Activated CD8-positive, alpha-beta memory T cell treated with anti-CD3 and anti-CD28 coated beads for 24 hours (primary cell): ENCODE results near the gene NRM.
A peak's percentile ranks its signal among the peaks of the same experiment; 100 is the strongest.
"Not testable (repeated sequence)": the region's sequence is repeated elsewhere in the genome, so short reads cannot be mapped to it uniquely, and the experiment has no call there.

ENCODE experiments used
- DNase-seq: peaks from one replicate; pipeline ENCODE4 v3.0.0-alpha.2; 2020

Gene NRM

GRCh38 chr6:30719791-30720737 lies 29.3 kb upstream of the NRM start, which contains the start of gene TUBB:
Gene TUBB, plus strand, starts transcription at chr6:30720352. Its CDS starts 155 bp downstream, at chr6:30720507.
- DNase-seq: peak; percentile 97

- DNase-seq: no peak
Observed at GRCh38 chr6:30719356-30719755, 28.6 kb upstream of the NRM start.

GRCh38 chr6:30717845-30718720 lies 27.3 kb upstream of the NRM start:
- not testable (repeated sequence) for DNase-seq

- peak; percentile 97 for DNase-seq
Observed at GRCh38 chr6:30717129-30717844, 26.5 kb upstream of the NRM start, which contains the start of gene MDC1. Gene MDC1, minus strand, starts transcription at chr6:30717281. Its CDS starts 2,106 bp downstream, at chr6:30715175.

GRCh38 chr6:30716879-30717128 lies 26.0 kb upstream of the NRM start:
- no peak for DNase-seq

GRCh38 chr6:30714263-30714662 lies 23.5 kb upstream of the NRM start:
- no peak for DNase-seq

DNA sequence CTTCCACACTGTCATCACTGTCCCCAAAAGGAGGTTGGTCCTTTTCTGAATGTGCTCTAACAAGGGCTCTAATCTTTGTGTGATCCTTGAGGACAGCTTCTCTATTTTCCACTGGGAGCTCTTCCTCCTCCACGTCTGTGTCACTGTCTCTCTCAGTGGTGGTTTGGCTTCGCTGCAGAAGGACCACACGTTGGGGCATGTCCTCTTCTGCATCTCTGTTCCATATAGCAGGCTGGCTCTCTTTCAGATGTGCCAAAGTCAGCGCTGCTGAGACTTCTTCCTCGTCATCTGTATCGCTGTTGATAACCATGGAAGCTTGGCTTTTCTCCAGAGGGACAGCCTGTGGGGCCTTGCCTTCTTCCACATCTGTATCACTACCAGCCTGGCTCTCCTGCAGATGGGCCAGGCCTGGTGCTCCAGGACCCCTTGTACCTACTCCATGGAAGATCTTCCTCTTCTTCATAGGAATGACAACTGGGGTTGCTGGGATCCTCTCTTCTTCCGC lies 21.7 kb upstream of the NRM start:
- no peak for DNase-seq

- no peak for DNase-seq
Observed at GRCh38 chr6:30711758-30712380, 21.1 kb upstream of the NRM start.

GRCh38 chr6:30709101-30709868 lies 18.5 kb upstream of the NRM start:
- DNase-seq: no peak

DNA sequence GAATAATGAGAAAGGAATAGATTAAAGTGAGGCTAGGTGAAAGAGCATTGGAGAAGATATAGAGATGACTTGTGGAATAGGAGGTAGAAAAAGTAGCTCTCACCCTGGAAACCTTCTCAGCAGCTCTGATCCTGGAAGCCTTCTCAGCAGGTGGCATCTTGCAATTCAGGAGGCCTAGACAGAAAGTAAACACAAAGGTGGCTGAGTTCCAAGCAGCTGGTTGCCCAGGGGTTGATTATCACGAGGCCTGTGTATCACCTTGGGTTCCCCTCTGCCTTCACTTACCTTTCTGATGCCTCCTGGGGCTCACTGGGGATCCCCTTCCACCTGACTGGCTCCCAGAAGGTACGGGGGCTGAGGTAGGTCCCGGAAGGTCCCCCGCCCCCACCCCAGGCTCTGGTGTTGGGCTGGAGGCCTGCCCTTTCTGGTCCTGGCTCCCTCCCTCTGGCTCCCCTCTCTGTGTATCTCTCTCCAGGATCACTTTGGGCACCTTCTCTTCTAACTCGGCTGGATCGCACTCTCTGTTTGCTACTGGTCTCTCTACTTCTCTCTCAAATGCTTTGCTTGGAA lies 16.6 kb upstream of the NRM start:
- no peak for DNase-seq

GRCh38 chr6:30705620-30706019 lies 14.8 kb upstream of the NRM start:
- DNase-seq: no peak

- no peak for DNase-seq
Observed at GRCh38 chr6:30703821-30704220, 13.0 kb upstream of the NRM start.

DNA sequence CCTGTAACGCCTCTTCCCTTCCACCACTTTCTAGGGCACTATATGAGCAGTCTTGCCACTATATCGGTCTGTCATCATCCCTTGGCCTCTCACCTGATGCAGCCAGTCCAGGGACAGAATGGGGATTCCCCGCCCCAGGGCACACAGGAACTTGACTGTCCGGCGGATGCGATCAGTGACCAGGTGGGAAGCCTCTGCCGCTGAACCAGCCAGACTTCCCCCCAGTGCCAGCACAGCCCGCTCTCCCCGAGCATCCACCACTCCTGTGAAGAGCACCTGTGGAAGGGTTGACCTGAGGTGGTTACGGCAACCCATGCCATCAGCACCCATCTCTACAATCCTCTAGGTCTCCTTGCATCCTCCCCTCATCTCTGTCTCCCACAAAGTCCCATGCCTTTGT lies 12.2 kb upstream of the NRM start:
- no peak for DNase-seq

- no peak for DNase-seq
Observed at GRCh38 chr6:30700340-30700739, 9.6 kb upstream of the NRM start.

- DNase-seq: no peak
Observed at GRCh38 chr6:30696432-30696831, 5.6 kb upstream of the NRM start.

DNA sequence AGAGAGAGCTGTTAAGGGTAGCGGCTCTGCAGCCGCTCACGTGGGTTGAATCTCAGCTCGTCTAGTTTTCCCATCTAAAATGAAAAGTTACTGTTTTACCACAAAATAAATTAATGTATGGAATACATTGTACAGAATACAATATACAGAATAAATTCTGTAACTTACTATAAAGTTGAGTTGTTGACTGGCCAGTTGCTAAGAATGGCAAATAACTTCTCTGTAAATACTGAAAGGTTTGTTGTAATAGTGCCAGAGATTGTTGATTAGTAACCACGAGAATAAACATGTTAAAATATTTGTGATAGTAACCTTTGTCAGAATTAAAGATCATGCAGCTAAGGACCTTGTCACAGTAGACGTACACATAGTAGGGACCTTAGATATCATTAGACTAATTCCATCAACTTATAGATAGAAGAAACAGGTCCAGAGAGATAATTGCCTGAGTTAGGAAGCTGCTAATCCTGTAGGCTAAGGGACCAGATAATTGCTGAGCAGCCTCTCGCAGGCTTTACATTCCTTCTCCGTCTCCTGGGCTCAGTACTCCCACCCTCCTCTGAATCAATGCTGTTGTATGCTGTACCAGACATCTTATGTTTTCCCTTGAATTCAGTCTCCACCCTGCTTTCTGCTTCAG lies 544 bp upstream of the NRM start:
- no peak for DNase-seq

GRCh38 chr6:30689985-30690384 lies 799 bp downstream of the NRM start:
- DNase-seq: no peak

DNA sequence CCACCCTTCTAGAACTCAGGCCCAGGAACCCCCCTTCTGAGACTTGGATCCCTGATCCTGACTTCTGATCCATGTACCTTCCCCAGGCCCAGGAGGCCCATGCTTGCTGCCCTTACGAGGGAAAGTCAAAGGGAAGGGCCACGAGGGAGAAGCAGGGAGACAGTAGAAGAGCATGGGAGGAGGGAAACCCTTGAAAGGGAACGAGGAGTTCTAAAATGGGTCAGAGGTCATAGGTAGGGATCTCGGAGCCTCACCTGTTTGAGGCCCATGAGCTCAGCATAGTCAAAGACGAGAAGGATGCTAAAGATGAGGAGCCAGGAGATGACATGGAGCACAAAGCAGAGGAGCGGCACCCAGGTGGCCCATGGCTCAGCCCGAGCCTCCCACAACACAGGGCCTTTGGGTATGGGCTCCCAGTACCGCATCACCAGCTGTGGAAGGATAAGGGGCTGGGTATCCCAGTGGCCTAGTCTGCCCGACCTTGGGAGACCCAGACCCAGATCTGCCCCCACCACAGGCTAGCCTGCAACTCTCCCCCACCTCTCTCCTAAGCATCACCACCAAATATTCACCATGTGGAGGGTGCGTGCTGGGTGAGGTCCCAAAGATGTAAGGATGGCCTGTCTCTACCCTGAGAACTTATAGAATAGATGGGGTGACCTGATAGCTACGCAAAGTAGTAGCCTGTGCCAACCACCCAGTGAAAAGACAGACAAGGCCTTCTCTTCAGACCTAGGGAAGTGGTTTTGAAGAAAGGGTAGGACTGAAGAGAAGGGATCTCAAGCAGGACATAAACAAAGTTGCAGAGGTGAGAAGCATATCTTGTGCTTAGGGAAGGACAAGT lies 1.5 kb downstream of the NRM start:
- no peak for DNase-seq

DNA sequence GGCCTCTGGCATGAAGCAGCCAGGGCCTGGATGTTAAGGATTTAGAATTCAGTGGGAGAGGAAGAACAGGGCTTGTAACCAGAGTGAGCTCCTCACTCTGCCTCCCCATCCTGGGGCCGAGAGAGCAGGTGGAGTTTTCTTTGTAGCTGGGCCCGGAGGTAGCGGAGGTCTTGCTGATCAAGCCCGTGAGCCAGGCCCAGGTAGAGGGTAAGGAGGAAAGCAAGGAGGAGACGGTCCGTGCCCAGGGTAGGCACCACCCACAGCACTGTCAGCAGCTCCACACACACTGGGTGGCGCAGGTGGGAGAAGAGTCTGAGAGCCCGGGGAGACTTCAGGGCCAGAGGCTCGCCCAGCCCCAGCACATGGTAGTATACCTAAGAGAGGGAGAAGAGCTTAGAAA lies 2.2 kb downstream of the NRM start:
- DNase-seq: no peak
